Astrocyte of the cerebellum (primary cell): ENCODE measurements around the gene SLC25A42.

Experiments
- DNase-seq: peaks from one replicate; pipeline ENCODE4 v3.0.0-alpha.2; 2011; ENCODE audit warnings: low read depth
- H3K4me3 ChIP-seq: 2 replicates; pipeline ENCODE4 v1.5.1; 2011; ENCODE audit warnings: mild to moderate bottlenecking, low read depth, low read length, moderate library complexity
- CTCF ChIP-seq: IDR thresholded peaks from 2 replicates; pipeline ENCODE4 v1.5.1; 2012; ENCODE audit warnings: low read length, low read depth, moderate library complexity, mild to moderate bottlenecking; ENCODE audit errors: missing control alignments
- in situ Hi-C: cut with HindIII; loops from 2 replicates; pipeline ENCODE4 v1.10.0; 2017; ENCODE audit warnings: low sequenced_read_pairs

Gene SLC25A42

GRCh38 chr19:19054315-19054938, 9.4 kb upstream of the SLC25A42 start:
- in situ Hi-C loops, result no loop called here
- TF ChIP-seq CTCF, result no peak
- H3K4me3 ChIP-seq, result no peak overlapping the region
- no peak for DNase-seq

- H3K4me3 ChIP-seq, result no peak overlapping the region
- no peak for DNase-seq
- no peak for TF ChIP-seq CTCF
- in situ Hi-C loops, result no loop called here
These were observed 8.8 kb upstream of the SLC25A42 start for GRCh38 chr19:19054939-19055440.

GRCh38 chr19:19055701-19056100, 8.1 kb upstream of the SLC25A42 start:
- no peak for TF ChIP-seq CTCF
- no peak for DNase-seq
- no peak overlapping the region for H3K4me3 ChIP-seq
- in situ Hi-C loops, result no loop called here

- H3K4me3 ChIP-seq, result no peak overlapping the region
- no peak for TF ChIP-seq CTCF
- in situ Hi-C loops, result no loop called here
- no peak for DNase-seq
These were observed 7.0 kb upstream of the SLC25A42 start for GRCh38 chr19:19056636-19057275.

GRCh38 chr19:19057317-19057716, 6.5 kb upstream of the SLC25A42 start:
- no peak overlapping the region for H3K4me3 ChIP-seq
- no peak for TF ChIP-seq CTCF
- in situ Hi-C loops, result no loop called here
- no peak for DNase-seq

GRCh38 chr19:19057720-19058119, 6.1 kb upstream of the SLC25A42 start:
- no peak overlapping the region for H3K4me3 ChIP-seq
- no peak for DNase-seq
- in situ Hi-C loops, result no loop called here
- no peak for TF ChIP-seq CTCF
